CD4-positive, alpha-beta T cell (primary cell): ENCODE measurements around the gene PCDHA13. TPM values are rescaled to one million over a fixed set of nuclear protein-coding genes. Genes with fewer than 3 reads are reported as not detected.
"Not testable (repeated sequence)": the region's sequence is repeated elsewhere in the genome, so short reads cannot be mapped to it uniquely, and the experiment has no call there.

Experiments used
- ATAC-seq: fragments of 200-7000 bp; cut with Tn5 transposase; one replicate; pipeline ENCODE4 v1.10.0; 2022; ENCODE audit warnings: mild to moderate bottlenecking; ENCODE audit not compliant: poor library complexity
- CTCF ChIA-PET: fragments of 350-600 bp; sonication (Branson Sonifier 250); formaldehyde crosslinking; loops from one replicate; lab custom pipeline; 2021; ENCODE audit warnings: antibody characterized with exemption, inconsistent platforms; lab: Charles Lee
- POLR2A ChIA-PET: fragments of 350-600 bp; sonication (Branson Sonifier 250); formaldehyde crosslinking; loops from one replicate; lab custom pipeline; 2021; ENCODE audit warnings: antibody characterized with exemption, inconsistent platforms; lab: Charles Lee
- DNase-seq, 14 experiments: peaks; one replicate each; pipeline ENCODE4 v3.0.0-alpha.2; 2013 to 2020; ENCODE audit warnings: mixed read lengths in 2 of 14
- H3K27ac ChIP-seq, 2 donors: one replicate each; pipeline versions ENCODE4 v1.5.1 to v1.7.0; 2013; ENCODE audit warnings: low read length in 2 of 2, low read depth in 1 of 2, mild to moderate bottlenecking in 1 of 2
- H3K27me3 ChIP-seq, 2 experiments: 1 replicate in 1 of 2; 2 replicates in 1 of 2; pipeline versions ENCODE4 v1.6.1 to v1.7.0; 2013; ENCODE audit warnings: low read length in 2 of 2, control low read depth in 1 of 2, mild to moderate bottlenecking in 1 of 2, moderate library complexity in 1 of 2; ENCODE audit not compliant: insufficient read depth in 2 of 2, control insufficient read depth in 1 of 2
- H3K36me3 ChIP-seq: one replicate; pipeline ENCODE4 v1.6.1; 2013; ENCODE audit warnings: low read length, control low read depth; ENCODE audit not compliant: insufficient read depth
- H3K4me1 ChIP-seq: one replicate; pipeline ENCODE4 v1.6.1; 2013; ENCODE audit warnings: low read length, control low read depth; ENCODE audit not compliant: insufficient read depth
- H3K4me3 ChIP-seq: one replicate; pipeline ENCODE4 v1.5.1; 2013; ENCODE audit warnings: mild to moderate bottlenecking, low read length, moderate library complexity
- H3K9me3 ChIP-seq, 2 experiments: 1 replicate in 1 of 2; 2 replicates in 1 of 2; pipeline versions ENCODE4 v1.6.1 to v1.7.0; 2013; ENCODE audit warnings: low read length in 2 of 2, mild to moderate bottlenecking in 2 of 2, control low read depth in 1 of 2, moderate library complexity in 1 of 2; ENCODE audit not compliant: control insufficient read depth in 1 of 2, insufficient read depth in 1 of 2
- H3K27ac Mint-ChIP-seq: one replicate; pipeline ENCODE4 v1.8.0; 2020; ENCODE audit warnings: mixed read lengths
- H3K27me3 Mint-ChIP-seq: one replicate; pipeline ENCODE4 v1.8.0; 2021; ENCODE audit warnings: mixed read lengths
- H3K36me3 Mint-ChIP-seq: one replicate; pipeline ENCODE4 v1.8.0; 2021; ENCODE audit warnings: low read depth, mixed read lengths
- H3K4me1 Mint-ChIP-seq: one replicate; pipeline ENCODE4 v1.8.0; 2021; ENCODE audit warnings: low read depth, mixed read lengths
- H3K4me3 Mint-ChIP-seq: one replicate; pipeline ENCODE4 v1.8.0; 2020; ENCODE audit warnings: mild to moderate bottlenecking, mixed read lengths
- H3K9me3 Mint-ChIP-seq: one replicate; pipeline ENCODE4 v1.8.0; 2020; ENCODE audit warnings: mixed read lengths
- CTCF ChIP-seq: fragments of 200-600 bp; IDR thresholded peaks from one replicate; pipeline ENCODE4 v1.8.0; 2022; ENCODE audit warnings: antibody characterized with exemption, mild to moderate bottlenecking
- intact Hi-C, 2 experiments: fragments of 100-400 bp; cut with DNase I in 1 of 2; cut with micrococcal nuclease in 1 of 2; formaldehyde crosslinking; loops; one replicate each; pipeline versions ENCODE4 v1.15.1 to v1.9.0; 2023 to 2025; cut with DNase I, micrococcal nuclease
- polyA plus RNA-seq, 2 donors: library from polyadenylated mRNA; unstranded; fragments of 120-200 nt; gene quantifications; one replicate each; pipeline ENCODE4 v1.2.1, GENCODE V29; 2013
- total RNA-seq, 174 experiments: library from RNA in 2 of 174; stranded (reverse) in 2 of 174; gene quantifications; one replicate each; pipeline ENCODE4 v1.2.3 and lab custom pipeline; 2021 to 2026

Gene PCDHA13, protein sequence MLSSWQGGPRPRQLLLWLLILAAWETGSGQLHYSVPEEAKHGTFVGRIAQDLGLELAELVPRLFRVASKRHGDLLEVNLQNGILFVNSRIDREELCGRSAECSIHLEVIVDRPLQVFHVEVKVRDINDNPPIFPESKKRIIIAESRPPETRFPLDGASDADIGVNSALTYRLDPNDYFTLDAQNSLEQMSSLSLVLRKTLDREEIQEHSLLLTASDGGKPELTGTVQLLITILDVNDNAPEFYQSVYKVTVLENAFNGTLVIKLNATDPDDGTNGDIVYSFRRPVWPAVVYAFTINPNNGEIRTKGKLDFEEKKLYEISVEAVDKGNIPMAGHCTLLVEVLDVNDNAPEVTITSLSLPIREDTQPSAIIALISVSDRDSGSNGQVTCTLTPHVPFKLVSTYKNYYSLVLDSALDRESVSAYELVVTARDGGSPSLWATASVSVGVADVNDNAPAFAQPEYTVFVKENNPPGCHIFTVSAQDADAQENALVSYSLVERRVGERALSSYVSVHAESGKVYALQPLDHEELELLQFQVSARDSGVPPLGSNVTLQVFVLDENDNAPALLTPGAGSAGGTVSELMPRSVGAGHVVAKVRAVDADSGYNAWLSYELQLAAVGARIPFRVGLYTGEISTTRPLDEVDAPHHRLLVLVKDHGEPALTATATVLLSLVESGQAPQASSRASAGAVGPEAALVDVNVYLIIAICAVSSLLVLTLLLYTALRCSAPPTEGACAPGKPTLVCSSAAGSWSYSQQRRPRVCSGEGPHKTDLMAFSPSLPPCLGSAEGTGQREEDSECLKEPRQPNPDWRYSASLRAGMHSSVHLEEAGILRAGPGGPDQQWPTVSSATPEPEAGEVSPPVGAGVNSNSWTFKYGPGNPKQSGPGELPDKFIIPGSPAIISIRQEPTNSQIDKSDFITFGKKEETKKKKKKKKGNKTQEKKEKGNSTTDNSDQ
- not detected for total RNA-seq
- polyA plus RNA-seq (2013, experiment 1 of 2), result not detected
- polyA plus RNA-seq (2013, experiment 2 of 2), result not detected
- 0 to 0.24 (median 0) reads per million in 172 experiments for total RNA-seq (lab: John Stamatoyannopoulos, UW)

DNA sequence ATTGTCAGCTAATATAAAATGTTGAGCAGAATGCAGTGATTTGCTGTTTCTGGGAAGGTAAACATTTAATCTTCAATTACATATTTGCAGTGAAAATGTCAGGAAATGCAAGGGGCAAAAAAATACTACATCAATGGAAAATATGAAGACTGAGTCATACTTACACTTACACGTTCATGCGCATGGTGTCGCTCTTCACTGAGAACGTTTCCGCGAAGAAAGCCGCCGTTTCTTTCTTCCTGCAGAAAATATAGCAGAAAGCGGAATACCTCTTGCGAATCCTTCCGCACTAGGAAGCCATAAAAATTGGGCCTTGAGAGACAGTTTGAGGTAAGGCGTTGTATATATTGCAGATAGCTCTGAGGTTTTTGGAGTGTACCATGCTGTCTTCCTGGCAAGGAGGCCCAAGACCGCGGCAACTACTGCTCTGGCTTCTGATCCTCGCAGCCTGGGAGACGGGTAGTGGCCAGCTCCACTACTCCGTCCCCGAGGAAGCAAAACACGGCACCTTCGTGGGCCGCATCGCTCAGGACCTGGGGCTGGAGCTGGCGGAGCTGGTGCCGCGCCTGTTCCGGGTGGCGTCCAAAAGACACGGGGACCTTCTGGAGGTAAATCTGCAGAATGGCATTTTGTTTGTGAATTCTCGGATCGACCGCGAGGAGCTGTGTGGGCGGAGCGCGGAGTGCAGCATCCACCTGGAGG, at the start of gene PCDHA13:
TSS of gene PCDHA13 (plus strand) at position 236 of the 702 bp plus-strand sequence. CDS start at position 381, 145 bp downstream.
- TF ChIP-seq CTCF, result no peak
- H3K4me1 Mint-ChIP-seq, result no peaks in the 10 kb centered on the region
- H3K4me3 ChIP-seq, result no peak within 1 kb of the TSS
- no peak within 1 kb of the TSS for H3K27ac ChIP-seq
- ATAC-seq, result no peak
- no peaks in the 10 kb centered on the region for H3K36me3 ChIP-seq
- H3K4me3 Mint-ChIP-seq, result no peak within 1 kb of the TSS
- peaks cover 15% of the 10 kb centered on the region for H3K36me3 Mint-ChIP-seq
- POLR2A ChIA-PET, result no interaction called here
- H3K27me3 Mint-ChIP-seq, result peaks cover 56% of the 10 kb centered on the region
- CTCF ChIA-PET, result no interaction called here
- H3K27ac Mint-ChIP-seq, result no peak within 1 kb of the TSS
- H3K9me3 ChIP-seq, result peaks cover 14 to 39% of the 10 kb centered on the region in 2 experiments
- H3K27me3 ChIP-seq, result peaks cover 13 to 14% of the 10 kb centered on the region in 2 experiments
- peaks cover 15% of the 10 kb centered on the region for H3K9me3 Mint-ChIP-seq
- no peaks in the 10 kb centered on the region for H3K4me1 ChIP-seq
- DNase-seq, result no peak
- intact Hi-C loops, result no loop called here

- H3K4me3 ChIP-seq, result no peak within 1 kb of the TSS
- CTCF ChIA-PET, result no interaction called here
- ATAC-seq (no peak), DNase-seq (no peak)
- TF ChIP-seq CTCF, result no peak
- Mint-ChIP-seq H3K9me3 (peaks cover 12% of the 10 kb centered on the region), H3K4me1 (no peaks in the 10 kb centered on the region), H3K36me3 (no peaks in the 10 kb centered on the region), H3K27ac (no peak within 1 kb of the TSS), H3K27me3 (peaks cover 42% of the 10 kb centered on the region), H3K4me3 (no peak within 1 kb of the TSS)
- H3K36me3 ChIP-seq, result no peaks in the 10 kb centered on the region
- H3K27ac ChIP-seq, result no peak within 1 kb of the TSS
- peaks cover 13 to 22% of the 10 kb centered on the region in 2 experiments for H3K27me3 ChIP-seq
- peaks cover 26 to 38% of the 10 kb centered on the region in 2 experiments for H3K9me3 ChIP-seq
- POLR2A ChIA-PET, result no interaction called here
- no peaks in the 10 kb centered on the region for H3K4me1 ChIP-seq
- intact Hi-C loops, result no loop called here
Observed at GRCh38 chr5:140833993-140834392, 47.9 kb upstream of the PCDHA13 start, which contains the start of gene PCDHA7. Gene PCDHA7, plus strand, starts transcription at chr5:140834269. Its CDS starts 115 bp downstream, at chr5:140834384.

DNA sequence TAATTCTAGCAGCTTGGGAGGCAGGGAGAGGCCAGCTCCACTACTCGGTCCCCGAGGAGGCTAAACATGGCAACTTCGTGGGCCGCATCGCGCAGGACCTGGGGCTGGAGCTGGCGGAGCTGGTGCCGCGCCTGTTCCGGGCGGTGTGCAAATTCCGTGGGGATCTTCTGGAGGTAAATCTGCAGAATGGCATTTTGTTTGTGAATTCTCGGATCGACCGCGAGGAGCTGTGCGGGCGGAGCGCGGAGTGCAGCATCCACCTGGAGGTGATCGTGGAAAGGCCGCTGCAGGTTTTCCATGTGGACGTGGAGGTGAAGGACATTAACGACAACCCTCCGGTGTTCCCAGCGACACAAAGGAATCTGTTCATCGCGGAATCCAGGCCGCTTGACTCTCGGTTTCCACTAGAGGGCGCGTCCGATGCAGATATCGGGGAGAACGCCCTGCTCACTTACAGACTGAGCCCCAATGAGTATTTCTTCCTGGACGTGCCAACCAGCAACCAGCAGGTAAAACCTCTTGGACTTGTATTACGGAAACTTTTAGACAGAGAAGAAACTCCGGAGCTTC, 47.4 kb upstream of the PCDHA13 start:
- ATAC-seq, H3K4me1 ChIP-seq, H3K27ac Mint-ChIP-seq, H3K4me3 ChIP-seq, H3K4me3 Mint-ChIP-seq, CTCF ChIA-PET, intact Hi-C loops, H3K27ac ChIP-seq, DNase-seq, H3K4me1 Mint-ChIP-seq, POLR2A ChIA-PET, H3K36me3 Mint-ChIP-seq, H3K36me3 ChIP-seq: not testable (repeated sequence)
- Histone ChIP-seq H3K27me3 (peaks cover 13 to 27% of the 10 kb centered on the region in 2 experiments), H3K9me3 (peaks cover 30 to 33% of the 10 kb centered on the region in 2 experiments)
- H3K27me3 Mint-ChIP-seq, result peaks cover 45% of the 10 kb centered on the region
- peaks cover 12% of the 10 kb centered on the region for H3K9me3 Mint-ChIP-seq
